Measurements from ENCODE around the gene MAD1L1. TPM values are rescaled to one million over a fixed set of nuclear protein-coding genes. Genes with fewer than 3 reads are reported as not detected.

MAD1L1 gene
- total and polyA plus RNA-seq, 2 of the 4 experiments (the other 2 are of a cell fraction) = 29.0 to 40.9 TPM

GRCh38 chr7:2219606-2220005, 13.1 kb downstream of the MAD1L1 start:
- ChIA-PET POLR2A (ENCODE audit: unreplicated experiment) (no interaction called here), CTCF (no interaction called here)
- Histone ChIP-seq H3K23ac (ENCODE audit: low read depth, low read length) (no peak overlapping the region), H3K27me3 (ENCODE audit: control insufficient read depth, insufficient read depth, low read length) (no peaks in the 10 kb centered on the region), H4K8ac (ENCODE audit: low read depth in 2 of 2, low read length in 2 of 2) (no peak overlapping the region), H3K27ac (ENCODE audit: insufficient read depth, low read length) (no peak overlapping the region), H4K20me1 (ENCODE audit: insufficient read depth, low read length) (peaks cover 3% of the 10 kb centered on the region), H3K9me3 (ENCODE audit: control insufficient read depth, insufficient read depth, low read length) (no peaks in the 10 kb centered on the region), H3K9me1 (ENCODE audit: insufficient read depth, low read length) (no peaks in the 10 kb centered on the region; the same call in 1 of the 2 replicates), H3K9ac (ENCODE audit: low read depth, low read length) (no peak overlapping the region), H3K4me1 (ENCODE audit: control insufficient read depth, insufficient read depth, low read length) (no peaks in the 10 kb centered on the region), H3K4me3 (ENCODE audit: insufficient read depth, low read depth, low read length) (no peak overlapping the region), H2BK120ac (ENCODE audit: low read depth, low read length) (no peak overlapping the region), H4K5ac (ENCODE audit: low read depth, low read length) (no peak overlapping the region), H4K91ac (ENCODE audit: insufficient read depth, low read depth, low read length) (no peak overlapping the region), H2AFZ (replicated peaks; ENCODE audit: low read length, poor library complexity) (peak overlapping the region; percentile 49), H3K4ac (ENCODE audit: low read depth, low read length) (no peak overlapping the region), H3K18ac (ENCODE audit: low read depth, low read length) (no peak overlapping the region), H3K36me3 (ENCODE audit: control insufficient read depth, insufficient read depth, low read length) (peaks cover 58% of the 10 kb centered on the region), H3K79me1 (ENCODE audit: low read depth in 1 of 2, low read length in 2 of 2) (peaks cover 3 to 11% of the 10 kb centered on the region in 2 experiments; a peak in 2 of 4 replicates), H2AK5ac (ENCODE audit: low read depth, low read length) (no peak overlapping the region), H2AK9ac (replicated peaks; ENCODE audit: low read depth, low read length, poor library complexity) (no peak overlapping the region), H3K4me2 (ENCODE audit: low read depth, low read length) (no peak overlapping the region), H3K14ac (replicated peaks; ENCODE audit: low read depth, low read length) (no peak overlapping the region), H3K56ac (ENCODE audit: extremely low read depth, insufficient read depth, low read length) (no peak overlapping the region), H2BK5ac (ENCODE audit: low read depth, low read length, poor library complexity, severe bottlenecking) (no peak overlapping the region), H2BK20ac (ENCODE audit: low read depth, low read length) (no peak overlapping the region), H2BK15ac (ENCODE audit: low read depth, low read length) (no peak overlapping the region)
- ATAC-seq (ENCODE audit: low read depth) (no peak), DNase-seq (no peak)
- in situ Hi-C loops (cut with MboI; ENCODE audit: low sequenced_read_pairs) (loop anchor here (10.0 kb wide), 1 partner anchor 565 kb away; no protein-coding TSS in a partner anchor), dilution Hi-C loops (cut with HindIII; ENCODE audit: low sequenced_read_pairs, unreplicated experiment) (no loop called here), intact Hi-C loops (cut with micrococcal nuclease) (no loop called here)
- 73% methylated on average over 3 of the region's 8 CpGs; no CpG with 5 or more reads in 1 of the 2 experiments for WGBS, 2 experiments (ENCODE audit: extremely low coverage in 2 of 2, insufficient read length in 1 of 2)
- no TSS peak for BruUV-seq (replicated peaks)
- TF ChIP-seq RCOR1 (IDR thresholded peaks at IDR 0.05; ENCODE audit: insufficient replicate concordance, low read length) = no peak
- no peak for TF ChIP-seq NFE2L2 (IDR thresholded peaks at IDR 0.05; ENCODE audit: low read depth, low read length)
- TF ChIP-seq FOS (IDR thresholded peaks at IDR 0.05; ENCODE audit: low read depth, low read length) = no peak
- no peak for TF ChIP-seq USF2 (IDR thresholded peaks at IDR 0.05; ENCODE audit: low read depth, low read length)
- TF ChIP-seq MAZ (IDR thresholded peaks at IDR 0.05; ENCODE audit: borderline replicate concordance, low read depth, low read length) = no peak
